IPS DF 6.9 (cell line): ENCODE measurements around the gene FBXO3.

Experiments
- DNase-seq: peaks from one replicate; pipeline ENCODE4 v3.0.0-alpha.2; 2013; ENCODE audit warnings: low read depth, low spot score
- H3K27ac ChIP-seq: one replicate; pipeline ENCODE4 v1.5.1; 2013; ENCODE audit warnings: low read length, control low read depth
- H3K27me3 ChIP-seq: 2 replicates; pipeline ENCODE4 v1.6.1; 2013; ENCODE audit warnings: mild to moderate bottlenecking, low read length; ENCODE audit not compliant: control insufficient read depth, insufficient read depth
- H3K36me3 ChIP-seq: 2 replicates; pipeline ENCODE4 v1.6.1; 2013; ENCODE audit warnings: low read length; ENCODE audit not compliant: control insufficient read depth, insufficient read depth
- H3K4me1 ChIP-seq: 2 replicates; pipeline ENCODE4 v1.6.1; 2013; ENCODE audit warnings: low read length; ENCODE audit not compliant: control insufficient read depth, insufficient read depth
- H3K4me3 ChIP-seq: 2 replicates; pipeline ENCODE4 v1.5.1; 2013; ENCODE audit warnings: mild to moderate bottlenecking, low read length
- H3K9me3 ChIP-seq: 2 replicates; pipeline ENCODE4 v1.6.1; 2013; ENCODE audit warnings: low read length, inconsistent platforms; ENCODE audit not compliant: control insufficient read depth, insufficient read depth
- WGBS: extraction: QIAGEN DNeasy Blood & Tissue Kit; methylation state at CpG from one replicate; pipeline ENCODE4 v1.1.7; 2013; ENCODE audit warnings: mixed read lengths, missing lambda C conversion rate; ENCODE audit not compliant: insufficient read length, insufficient coverage; 5-methylcytosine and 5-hydroxymethylcytosine counted together

Gene FBXO3

DNA sequence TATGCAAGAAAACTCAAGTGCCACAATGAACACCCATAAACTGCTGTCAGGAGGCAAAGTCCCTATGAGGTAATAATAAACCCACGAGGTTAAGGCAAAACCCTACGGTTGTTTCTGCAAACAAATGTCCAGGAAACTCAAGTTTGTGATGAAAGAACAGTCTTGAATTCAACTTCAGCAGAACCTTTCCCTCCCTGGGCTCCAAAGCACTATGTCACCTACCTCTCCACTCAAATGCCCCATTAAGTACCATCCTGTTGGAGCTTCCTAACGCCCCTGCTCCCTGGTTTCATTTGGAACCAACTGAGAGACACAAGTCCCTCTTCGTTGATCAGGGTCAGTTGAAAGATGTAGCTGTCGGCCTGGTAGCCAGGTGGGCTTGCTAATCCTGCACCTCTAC, 71.1 kb downstream of the FBXO3 start:
- H3K27me3 ChIP-seq = no peaks in the 10 kb centered on the region; the same call in 1 of the 2 replicates
- no peaks in the 10 kb centered on the region for H3K9me3 ChIP-seq
- H3K36me3 ChIP-seq = no peaks in the 10 kb centered on the region
- H3K4me1 ChIP-seq = peaks cover 4% of the 10 kb centered on the region
- H3K27ac ChIP-seq = no peak overlapping the region
- H3K4me3 ChIP-seq = no peak overlapping the region
- no peak for DNase-seq
- WGBS = no CpG with 5 or more reads among the region's 5 CpGs

DNA sequence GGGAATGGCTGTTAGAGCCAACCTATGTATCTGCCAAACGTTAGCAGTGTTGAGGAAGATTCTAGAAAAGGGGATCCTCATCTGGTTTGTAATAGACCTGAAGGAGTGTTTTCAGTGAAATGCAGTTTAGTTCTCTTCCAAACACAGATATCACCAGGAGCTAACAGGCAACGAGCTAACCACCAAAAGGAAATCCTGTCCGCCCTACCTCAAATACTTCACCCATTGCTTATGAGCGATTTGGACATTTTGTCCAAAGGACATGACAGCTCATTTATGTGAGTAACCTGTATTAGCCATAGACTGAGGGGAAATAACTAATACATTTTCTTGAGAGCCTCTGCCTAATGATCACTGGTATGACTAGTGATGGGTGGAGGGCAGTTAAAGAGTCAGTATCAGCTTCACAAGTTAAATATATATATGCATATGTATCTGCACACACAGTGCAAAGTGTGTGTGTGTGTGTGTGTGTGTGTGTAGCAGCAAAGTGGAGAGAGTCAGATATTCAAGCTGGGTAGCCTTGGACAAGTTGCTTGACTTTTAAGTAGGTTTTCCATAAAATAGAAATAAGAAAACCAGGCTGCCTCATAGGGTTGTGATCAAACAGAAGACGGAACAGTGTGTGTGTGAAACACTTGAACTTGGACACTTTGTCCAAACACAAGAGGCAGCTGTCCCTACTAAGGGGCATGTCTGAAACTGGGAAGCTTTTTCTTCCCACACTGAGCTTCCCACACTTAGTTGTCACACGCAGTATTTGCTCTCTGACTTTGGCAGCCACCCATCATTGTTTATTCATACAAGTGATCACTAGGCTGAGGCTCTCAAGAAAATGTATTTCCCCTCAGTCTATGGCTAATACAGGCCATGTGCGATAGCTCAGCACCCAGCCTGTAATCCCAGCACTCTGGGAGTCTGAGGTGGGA, 72.8 kb downstream of the FBXO3 start:
- H3K36me3 ChIP-seq = no peaks in the 10 kb centered on the region
- no peaks in the 10 kb centered on the region for H3K9me3 ChIP-seq
- no peak for DNase-seq
- H3K4me1 ChIP-seq = peaks cover 4% of the 10 kb centered on the region
- H3K27me3 ChIP-seq = no peaks in the 10 kb centered on the region; the same call in 1 of the 2 replicates
- no CpG with 5 or more reads among the region's 7 CpGs for WGBS
- no peak overlapping the region for H3K27ac ChIP-seq
- no peak overlapping the region for H3K4me3 ChIP-seq

DNA sequence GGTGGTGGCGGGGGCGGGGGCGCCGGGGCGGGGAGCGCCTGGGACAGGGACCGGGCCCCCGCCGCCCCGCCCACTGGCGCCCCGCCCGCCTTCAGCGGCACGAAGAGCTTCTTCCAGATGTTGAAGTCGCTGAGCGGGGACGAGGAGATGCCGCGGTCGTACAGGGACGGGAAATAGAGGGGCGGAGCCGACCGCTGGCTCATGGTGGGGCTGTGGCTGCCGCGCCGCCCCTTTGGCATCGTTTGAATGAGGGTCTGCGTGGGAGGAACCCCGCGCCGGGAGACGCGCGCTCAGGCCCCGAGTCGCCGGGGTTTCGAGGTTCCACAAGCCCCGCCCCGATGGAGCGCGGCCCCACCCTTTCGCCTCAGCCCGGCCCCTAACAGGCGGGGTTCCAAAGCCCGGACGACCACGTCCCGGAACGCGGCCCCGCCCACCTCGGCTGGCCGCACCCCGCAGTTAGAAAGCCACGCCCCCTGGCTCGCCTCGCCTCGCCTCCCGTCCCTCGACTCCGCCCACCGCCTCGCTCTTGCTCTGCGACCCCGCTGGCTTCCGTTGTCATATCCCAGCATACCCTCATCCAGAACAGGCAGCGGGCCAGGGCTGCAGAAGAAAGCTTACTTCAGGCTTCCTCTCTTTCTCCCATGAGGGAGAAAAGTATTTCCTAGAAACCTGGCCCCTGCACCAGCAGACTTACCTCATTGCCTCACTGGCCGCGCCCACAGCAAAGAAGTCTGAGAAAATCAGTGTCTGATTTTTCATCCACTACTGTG, 73.6 kb downstream of the FBXO3 start, which contains the start of gene C11orf91:
Gene C11orf91, minus strand, starts transcription at position 325 of the 770 bp plus-strand sequence. Its CDS starts 86 bp downstream, at position 239.
- Histone ChIP-seq H3K27ac (no peak within 1 kb of the TSS), H3K9me3 (no peaks in the 10 kb centered on the region), H3K4me1 (peaks cover 4% of the 10 kb centered on the region), H3K4me3 (peak within 1 kb of the TSS; percentile 80; the same call in 1 of the 2 replicates), H3K27me3 (no peaks in the 10 kb centered on the region; the same call in 1 of the 2 replicates), H3K36me3 (no peaks in the 10 kb centered on the region)
- WGBS = no CpG with 5 or more reads among the region's 72 CpGs
- peak; percentile 84 for DNase-seq

DNA sequence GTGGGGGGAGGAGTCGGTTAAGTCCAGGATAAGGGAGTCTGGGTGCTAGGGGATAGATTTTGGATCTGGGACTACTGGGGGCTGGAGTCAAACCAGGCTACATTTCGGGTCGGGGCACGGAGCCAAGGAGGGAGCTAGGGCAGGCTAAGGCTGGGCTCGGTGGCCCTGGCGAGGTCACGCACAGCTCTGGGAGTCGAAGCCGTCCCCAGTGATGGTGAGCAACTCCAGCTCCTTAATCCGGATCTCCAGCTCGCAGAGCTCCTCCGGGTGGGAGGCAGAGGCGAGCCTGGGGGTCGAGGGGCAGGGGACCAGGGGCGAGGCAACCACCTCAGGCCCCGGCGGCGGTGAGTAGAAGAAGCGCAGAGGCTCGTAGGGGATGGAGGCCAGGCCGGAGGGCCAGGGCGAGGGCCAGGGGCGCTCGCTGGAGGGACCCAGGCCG, 74.2 kb downstream of the FBXO3 start:
- peaks cover 4% of the 10 kb centered on the region for H3K4me1 ChIP-seq
- peak overlapping the region; percentile 80; the same call in 1 of the 2 replicates for H3K4me3 ChIP-seq
- H3K36me3 ChIP-seq = no peaks in the 10 kb centered on the region
- WGBS = no CpG with 5 or more reads among the region's 25 CpGs
- DNase-seq = no peak
- H3K9me3 ChIP-seq = no peaks in the 10 kb centered on the region
- H3K27ac ChIP-seq = no peak overlapping the region
- no peaks in the 10 kb centered on the region; the same call in 1 of the 2 replicates for H3K27me3 ChIP-seq

DNA sequence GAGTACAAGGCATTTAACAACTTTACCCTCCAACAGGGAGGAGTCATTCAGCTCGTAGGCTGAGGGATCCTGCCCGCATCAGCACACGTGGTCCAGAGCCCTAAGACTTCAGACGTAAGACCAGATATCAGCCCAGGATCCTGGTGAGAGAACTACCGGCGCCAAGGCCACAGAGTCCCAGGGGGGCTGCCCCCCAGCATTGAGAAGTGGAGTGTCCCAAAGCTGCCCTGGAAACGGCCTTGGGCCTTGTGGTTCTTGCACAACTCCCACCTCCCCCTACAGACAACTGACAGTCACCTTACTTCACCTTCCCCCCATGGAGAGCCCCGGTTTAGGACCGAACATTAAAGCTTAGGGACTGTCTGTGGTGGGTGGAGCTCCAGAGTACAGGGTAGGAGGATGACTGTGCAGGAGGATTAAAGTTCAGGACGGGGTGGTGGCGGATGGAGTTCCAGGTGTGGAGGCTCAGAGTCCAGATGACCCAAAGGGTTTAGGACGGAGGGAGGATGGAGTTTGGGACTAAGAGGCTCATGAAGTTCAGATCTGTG, 74.7 kb downstream of the FBXO3 start:
- H3K36me3 ChIP-seq = no peaks in the 10 kb centered on the region
- peaks cover 4% of the 10 kb centered on the region for H3K4me1 ChIP-seq
- no CpG with 5 or more reads among the region's 12 CpGs for WGBS

DNA sequence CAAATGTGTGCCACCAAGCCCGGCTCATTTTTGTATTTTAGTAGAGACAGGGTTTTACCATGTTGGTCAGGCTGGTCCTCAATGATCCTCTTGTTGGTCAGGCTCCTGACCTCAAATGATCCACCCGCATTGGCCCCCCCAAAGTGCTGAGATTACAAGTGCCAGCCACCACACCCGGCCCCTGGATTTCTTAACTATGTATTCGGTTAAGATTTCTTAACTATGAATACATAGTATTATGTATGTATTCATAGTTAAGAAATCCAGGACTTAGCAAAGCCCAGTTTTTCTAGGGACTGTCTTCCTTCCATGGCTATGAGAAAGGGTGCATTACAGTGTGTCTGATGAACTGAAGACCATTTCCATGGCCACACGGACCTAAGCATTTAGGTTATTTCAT, 75.4 kb downstream of the FBXO3 start:
- H3K36me3 ChIP-seq = no peaks in the 10 kb centered on the region
- H3K27me3 ChIP-seq = no peaks in the 10 kb centered on the region; the same call in 1 of the 2 replicates
- no peak overlapping the region for H3K4me3 ChIP-seq
- H3K4me1 ChIP-seq = peaks cover 4% of the 10 kb centered on the region
- no CpG with 5 or more reads among the region's 5 CpGs for WGBS
- no peak for DNase-seq
- H3K27ac ChIP-seq = no peak overlapping the region
- no peaks in the 10 kb centered on the region for H3K9me3 ChIP-seq

More for the DNA sequence above, 74.7 kb downstream of the FBXO3 start:
- no peak overlapping the region for H3K27ac ChIP-seq
- no peak overlapping the region for H3K4me3 ChIP-seq
- no peaks in the 10 kb centered on the region for H3K9me3 ChIP-seq
- no peak for DNase-seq
- no peaks in the 10 kb centered on the region; the same call in 1 of the 2 replicates for H3K27me3 ChIP-seq

DNA sequence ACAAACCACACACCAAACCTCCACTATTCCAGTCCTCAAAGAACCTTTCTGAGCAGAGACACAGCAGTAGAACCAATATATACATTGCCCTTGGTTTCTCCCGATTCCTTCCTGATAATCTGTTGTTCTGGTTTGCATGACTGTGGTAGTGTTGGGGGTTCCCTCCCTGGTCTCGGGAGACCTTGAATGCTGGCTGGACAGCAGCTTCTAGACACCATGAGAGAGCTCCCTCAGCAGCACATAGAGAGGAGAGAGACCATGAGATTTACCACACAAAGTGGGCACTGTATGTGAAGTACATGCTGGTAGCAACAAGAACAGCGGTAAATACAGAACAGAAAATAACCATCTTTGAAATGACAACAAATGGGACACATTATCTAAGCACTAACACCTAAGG, 76.3 kb downstream of the FBXO3 start:
- H3K4me3 ChIP-seq = no peak overlapping the region
- no peaks in the 10 kb centered on the region for H3K36me3 ChIP-seq
- peaks cover 4% of the 10 kb centered on the region for H3K4me1 ChIP-seq
- no peaks in the 10 kb centered on the region; the same call in 1 of the 2 replicates for H3K27me3 ChIP-seq
- no CpG with 5 or more reads among the region's 3 CpGs for WGBS
- H3K9me3 ChIP-seq = no peaks in the 10 kb centered on the region
- DNase-seq = no peak
- no peak overlapping the region for H3K27ac ChIP-seq

DNA sequence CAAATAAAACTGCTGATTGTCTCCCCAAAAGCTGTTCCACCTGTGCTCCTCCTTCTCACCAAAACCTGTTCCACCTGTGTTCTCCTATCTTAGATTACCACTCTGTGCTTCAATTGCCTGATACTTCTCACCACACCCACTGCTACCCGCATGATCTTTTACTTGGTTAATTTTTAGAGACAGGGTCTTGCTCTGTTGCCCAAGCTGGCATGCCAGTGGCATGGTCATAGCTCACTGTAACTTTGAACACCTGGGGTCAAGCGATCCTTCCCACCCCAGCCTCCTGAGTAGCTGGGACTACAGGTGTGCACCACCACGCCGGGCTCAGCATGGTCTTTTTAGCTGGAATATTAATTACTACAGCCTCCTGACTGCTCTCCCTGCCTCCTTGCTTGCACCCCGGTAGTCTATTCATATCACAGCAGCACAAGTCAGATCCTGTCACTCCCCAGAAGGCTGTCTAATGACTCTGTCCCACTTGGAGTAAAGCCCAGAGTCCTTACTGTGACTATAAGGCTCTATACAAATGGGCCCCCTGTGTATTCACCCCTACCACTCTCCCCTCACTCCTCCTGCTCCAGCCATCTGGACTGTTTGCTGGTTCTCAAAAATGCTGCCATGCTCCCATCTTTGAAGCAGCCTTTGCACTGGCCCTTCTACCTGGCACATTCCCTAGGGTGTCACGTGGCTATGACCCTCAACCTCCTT, 77.2 kb downstream of the FBXO3 start:
- H3K4me1 ChIP-seq = peaks cover 6% of the 10 kb centered on the region
- no peaks in the 10 kb centered on the region; the same call in 1 of the 2 replicates for H3K27me3 ChIP-seq
- H3K27ac ChIP-seq = no peak overlapping the region
- no peak for DNase-seq
- no peak overlapping the region for H3K4me3 ChIP-seq
- no peaks in the 10 kb centered on the region for H3K36me3 ChIP-seq
- no peaks in the 10 kb centered on the region for H3K9me3 ChIP-seq
- no CpG with 5 or more reads among the region's 6 CpGs for WGBS

DNA sequence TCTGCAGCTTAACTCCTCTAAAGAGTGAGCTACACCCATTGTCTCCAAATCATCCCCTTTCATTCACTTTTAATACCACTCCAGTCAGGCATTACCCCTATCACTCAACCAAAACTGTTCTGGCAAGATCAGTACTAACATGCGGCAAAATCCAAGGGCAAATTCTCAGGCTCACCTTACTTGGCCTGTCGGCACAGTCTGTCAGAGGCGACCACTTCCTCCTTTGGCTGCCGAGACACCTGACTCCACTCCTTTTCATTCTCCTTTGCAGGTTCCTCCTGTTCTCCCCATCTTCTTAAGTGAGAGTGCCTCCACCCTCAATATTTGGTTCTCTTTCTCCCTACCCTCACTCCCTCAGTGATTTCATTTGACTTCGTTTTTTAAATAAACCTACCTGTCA, 77.9 kb downstream of the FBXO3 start:
- no peaks in the 10 kb centered on the region for H3K9me3 ChIP-seq
- no peaks in the 10 kb centered on the region for H3K36me3 ChIP-seq
- WGBS = no CpG with 5 or more reads among the region's 5 CpGs
- peaks cover 6% of the 10 kb centered on the region for H3K4me1 ChIP-seq
- DNase-seq = no peak
- H3K27me3 ChIP-seq = no peaks in the 10 kb centered on the region; the same call in 1 of the 2 replicates
- no peak overlapping the region for H3K4me3 ChIP-seq
- no peak overlapping the region for H3K27ac ChIP-seq
